Right cardiac atrium (tissue), 5 donors: ENCODE results near the gene ABCC3. TPM values are rescaled to one million over a fixed set of nuclear protein-coding genes. Genes with fewer than 3 reads are reported as not detected.
A peak's percentile ranks its signal among the peaks of the same experiment; 100 is the strongest.
"Not testable (repeated sequence)": the region's sequence is repeated elsewhere in the genome, so short reads cannot be mapped to it uniquely, and the experiment has no call there.

Source experiments
- ATAC-seq, 2 donors: fragments of 200-7000 bp; cut with Tn5 transposase; one replicate each; pipeline versions ENCODE4 v1.8.0 to v1.9.1; 2020; ENCODE audit warnings: moderate library complexity in 2 of 2, mild to moderate bottlenecking in 1 of 2
- DNase-seq, 3 donors: peaks; one replicate each; pipeline ENCODE4 v3.0.0-alpha.2; 2020
- H3K27ac ChIP-seq: one replicate; pipeline ENCODE4 v1.5.1; 2013; ENCODE audit warnings: mild to moderate bottlenecking, low read length, control low read depth, moderate library complexity
- H3K27me3 ChIP-seq: one replicate; pipeline ENCODE4 v1.6.1; 2013; ENCODE audit not compliant: control insufficient read depth, insufficient read depth
- H3K4me1 ChIP-seq: one replicate; pipeline ENCODE4 v1.6.1; 2013; ENCODE audit warnings: low read length; ENCODE audit not compliant: control insufficient read depth, insufficient read depth
- H3K4me3 ChIP-seq: one replicate; pipeline ENCODE4 v1.5.1; 2013; ENCODE audit warnings: low read length, control low read depth
- H3K9me3 ChIP-seq: one replicate; pipeline ENCODE4 v1.6.1; 2013; ENCODE audit warnings: low read length; ENCODE audit not compliant: control insufficient read depth
- WGBS: extraction: QIAGEN DNeasy Blood & Tissue Kit; methylation state at CpG from one replicate; pipeline ENCODE4 v1.1.7; 2013; 5-methylcytosine and 5-hydroxymethylcytosine counted together
- intact Hi-C, 4 donors: fragments of 100-400 bp; cut with DNase I; formaldehyde crosslinking; loops; one replicate each; pipeline versions ENCODE4 v1.11.0 to v1.14.0; 2022 to 2023
- polyA plus RNA-seq: library from polyadenylated mRNA; stranded (reverse); fragments of 200-250 nt; gene quantifications from one replicate; pipeline ENCODE4 v1.2.3, GENCODE V29; 2013
- total RNA-seq, 4 donors: library from RNA; stranded (reverse); fragmentation: NEBNext Ultra II Directional; extraction: Animal tissue kit (Norgen Biotek cat#: 25700); gene quantifications; one replicate each; pipeline ENCODE4 v1.2.1, GENCODE V29; 2021
- donor health status: healthy with polysubstance abuse.
- donor health status: DM: no; HTN: yes; CAD: no.
- donor health status: DM: no; HTN: no; CAD: no.
- donor health status: DM: no; HTN: yes; CAD: no; lungs with severe emphysema.
- donor health status: DM: yes; HTN: yes; CAD: no.

The ABCC3 gene
- total and polyA plus RNA-seq, 5 donors, result 1.2 to 5.9 (median 2.1) TPM

DNA sequence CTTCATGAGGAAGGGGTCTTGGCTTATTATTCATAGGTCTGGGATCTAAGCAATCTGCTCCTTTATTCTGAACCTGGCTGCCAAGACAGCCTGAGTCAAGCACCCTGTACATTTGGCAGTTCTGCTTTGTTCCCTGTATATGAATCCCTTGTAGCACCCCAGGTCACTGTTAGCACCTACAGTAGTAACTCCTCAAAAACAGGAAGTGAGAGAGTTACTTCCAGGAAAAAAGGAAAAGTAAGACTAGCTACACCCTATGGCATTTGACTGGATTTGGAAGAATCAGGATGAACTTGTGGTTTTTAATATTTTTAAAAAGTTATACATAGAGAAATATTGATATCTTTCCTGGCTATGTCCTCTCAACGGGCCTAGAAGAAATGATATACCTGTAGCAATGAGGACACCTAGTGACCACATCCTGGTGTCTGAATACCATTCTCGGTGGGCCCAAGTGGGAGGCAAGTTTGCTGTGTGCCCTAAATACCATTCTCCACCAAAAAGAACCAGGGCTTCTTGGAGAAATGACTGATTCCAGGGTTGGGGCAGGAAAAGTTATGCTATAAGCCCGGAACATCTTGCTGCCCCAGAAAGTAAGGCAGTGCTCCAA, 63.1 kb downstream of the ABCC3 start:
- 48% methylated on average over 3 of the region's 3 CpGs for WGBS
- intact Hi-C loops, result no loop called here
- no peak for DNase-seq

DNA sequence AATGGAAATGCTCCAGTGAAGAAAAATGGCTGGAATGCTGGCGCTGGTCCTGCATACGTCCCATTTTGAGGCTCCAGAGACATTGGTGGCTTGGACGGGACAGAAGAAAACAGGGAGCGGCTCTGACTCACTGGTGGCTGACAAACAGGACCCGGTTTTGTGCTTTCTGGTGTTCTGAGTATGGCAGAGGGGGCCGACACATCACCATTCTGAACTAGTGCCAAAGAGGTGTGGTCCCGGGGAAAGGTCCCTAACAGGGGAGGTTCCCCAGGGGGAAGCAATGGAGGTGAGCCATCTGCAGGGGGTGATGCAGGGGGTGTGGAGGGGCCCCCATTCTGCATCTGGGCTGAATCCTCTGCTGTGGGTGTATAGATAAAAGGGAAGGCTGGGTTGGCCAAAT, 64.7 kb downstream of the ABCC3 start:
- Histone ChIP-seq H3K4me1 (no peaks in the 10 kb centered on the region), H3K9me3 (no peaks in the 10 kb centered on the region), H3K27ac (no peak overlapping the region), H3K4me3 (no peak overlapping the region), H3K27me3 (no peaks in the 10 kb centered on the region)
- DNase-seq, result no peak
- intact Hi-C loops, result no loop called here
- WGBS, result 80% methylated on average over 7 of the region's 7 CpGs
- peak in 1 of 2 donors; percentile 9 for ATAC-seq

More for the DNA sequence above, 63.1 kb downstream of the ABCC3 start:
- Histone ChIP-seq H3K9me3 (no peaks in the 10 kb centered on the region), H3K4me1 (no peaks in the 10 kb centered on the region), H3K27ac (no peak overlapping the region), H3K27me3 (no peaks in the 10 kb centered on the region), H3K4me3 (no peak overlapping the region)
- no peak for ATAC-seq

DNA sequence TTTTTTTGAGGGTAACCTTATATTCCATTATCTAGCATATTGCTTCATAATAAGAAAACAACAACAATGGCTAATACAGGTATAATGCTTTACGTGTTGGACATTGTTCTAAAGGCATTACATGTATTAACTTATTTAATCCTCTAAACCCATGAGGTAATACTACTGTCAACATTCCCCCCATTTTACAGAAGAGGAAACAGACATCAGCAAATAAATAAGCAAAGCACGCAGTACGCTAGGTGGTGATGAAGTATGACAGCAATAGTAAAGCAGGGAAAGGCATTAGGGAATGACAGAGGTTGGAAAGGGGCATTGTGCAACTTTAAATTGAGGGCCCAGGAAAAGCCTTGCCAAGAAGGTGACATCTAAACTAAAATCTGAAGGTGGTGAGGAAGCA, 68.5 kb downstream of the ABCC3 start:
- no peaks in the 10 kb centered on the region for H3K4me1 ChIP-seq
- no peak overlapping the region for H3K27ac ChIP-seq
- intact Hi-C loops, result no loop called here
- no peak overlapping the region for H3K4me3 ChIP-seq
- no peaks in the 10 kb centered on the region for H3K9me3 ChIP-seq
- H3K27me3 ChIP-seq, result no peaks in the 10 kb centered on the region
- no peak for DNase-seq
- 89% methylated on average over 3 of the region's 3 CpGs for WGBS
- no peak for ATAC-seq

GRCh38 chr17:50707289-50708049, 72.8 kb downstream of the ABCC3 start, which contains the start of gene ANKRD40:
TSS of gene ANKRD40 (minus strand) at chr17:50707914. CDS start at chr17:50707654, 260 bp downstream.
- intact Hi-C loops, result no loop called here
- WGBS, result under 1% methylated on average over 74 of the region's 74 CpGs
- Histone ChIP-seq H3K9me3 (no peaks in the 10 kb centered on the region), H3K4me3 (peak within 1 kb of the TSS; percentile 78), H3K27ac (peak within 1 kb of the TSS; percentile 99), H3K27me3 (no peaks in the 10 kb centered on the region), H3K4me1 (peaks cover 7% of the 10 kb centered on the region)
- DNase-seq, result peak; percentile 87 to 95 (median 94)
- ATAC-seq, result peak; percentile 86

DNA sequence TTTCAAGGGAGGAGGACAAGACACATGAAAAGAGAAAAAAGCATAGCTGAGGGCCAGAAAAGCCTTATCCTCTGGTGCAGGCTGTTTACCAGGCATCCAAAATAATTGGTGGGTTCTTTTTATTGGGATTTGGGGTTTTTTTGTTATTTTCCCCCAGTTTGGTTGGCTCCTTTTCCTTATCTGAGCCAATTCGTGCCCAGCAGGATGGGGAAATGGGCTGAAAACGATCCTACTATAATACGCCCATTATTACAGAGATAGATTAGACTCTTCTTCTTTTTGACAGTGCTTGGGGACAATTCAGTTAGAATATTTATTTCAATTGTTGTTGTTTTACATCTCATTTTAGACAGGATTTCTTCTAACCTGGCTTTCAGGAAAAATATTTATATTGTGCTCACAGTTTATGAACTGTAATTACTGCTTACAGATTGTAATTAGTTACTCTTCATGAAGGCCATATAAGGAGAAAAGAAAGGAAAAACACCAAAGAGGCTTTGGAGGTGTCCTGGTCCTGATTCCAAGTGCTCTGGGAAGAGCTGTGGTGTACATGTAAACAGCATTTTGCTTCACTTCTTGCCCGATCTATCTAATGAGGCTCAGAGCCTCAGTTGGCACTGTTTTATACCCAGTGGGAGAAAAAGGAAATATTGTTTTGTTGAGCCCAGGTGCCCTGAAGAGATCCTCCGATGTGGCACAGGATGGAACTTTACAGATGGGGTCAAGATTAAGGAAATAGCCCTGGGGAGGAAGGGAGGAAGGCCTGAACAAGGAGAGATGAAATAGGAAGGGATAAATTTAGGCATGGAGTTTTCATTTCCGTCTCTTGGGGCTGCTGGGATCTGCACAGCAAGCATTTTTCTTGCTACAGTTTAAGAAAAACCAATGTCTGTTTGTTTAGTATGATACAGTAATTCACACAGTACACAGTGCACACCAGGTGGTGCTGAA, 73.6 kb downstream of the ABCC3 start:
- Histone ChIP-seq H3K27me3 (no peaks in the 10 kb centered on the region), H3K4me3 (peak overlapping the region; percentile 78), H3K27ac (peak overlapping the region; percentile 99), H3K4me1 (peaks cover 7% of the 10 kb centered on the region), H3K9me3 (no peaks in the 10 kb centered on the region)
- intact Hi-C loops, result no loop called here
- WGBS, result 2% methylated on average over 6 of the region's 6 CpGs
- ATAC-seq (peak; percentile 3 to 20), DNase-seq (no peak)

GRCh38 chr17:50709053-50709452, 74.4 kb downstream of the ABCC3 start:
- H3K4me3 ChIP-seq, intact Hi-C loops, H3K4me1 ChIP-seq: not testable (repeated sequence)

DNA sequence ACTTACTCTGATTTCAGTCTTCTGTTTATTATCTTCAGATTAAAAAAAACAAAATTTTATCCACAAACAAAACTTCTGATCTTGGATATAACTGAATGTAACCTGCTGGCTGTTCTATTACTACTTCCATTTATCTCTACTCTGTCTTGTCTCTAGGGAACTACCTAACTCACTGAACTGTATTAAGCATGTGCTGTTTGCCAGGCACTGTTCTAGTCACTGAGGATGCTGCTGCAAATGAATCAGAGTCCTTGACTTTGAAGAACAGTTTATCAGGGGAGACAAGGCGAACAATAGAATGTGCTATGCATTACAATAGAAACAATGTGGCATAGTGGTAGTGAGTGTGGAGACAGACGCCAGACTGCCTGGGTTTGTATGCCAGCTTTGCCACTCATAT, 75.3 kb downstream of the ABCC3 start:
- DNase-seq (no peak), ATAC-seq (no peak)
- no peaks in the 10 kb centered on the region for H3K27me3 ChIP-seq
- intact Hi-C loops, result no loop called here
- H3K9me3 ChIP-seq, result no peaks in the 10 kb centered on the region
- H3K4me1 ChIP-seq, result peaks cover 7% of the 10 kb centered on the region
- no peak overlapping the region for H3K4me3 ChIP-seq
- no peak overlapping the region for H3K27ac ChIP-seq
- 88% methylated on average over 2 of the region's 2 CpGs for WGBS

More at GRCh38 chr17:50709053-50709452, 74.4 kb downstream of the ABCC3 start:
- not testable (repeated sequence) for DNase-seq, H3K27me3 ChIP-seq, ATAC-seq, H3K9me3 ChIP-seq
- peak overlapping the region; percentile 77 for H3K27ac ChIP-seq
- WGBS, result 85% methylated on average over 4 of the region's 4 CpGs

GRCh38 chr17:50710650-50711049, 76.0 kb downstream of the ABCC3 start:
- H3K27ac ChIP-seq, result no peak overlapping the region

GRCh38 chr17:50712641-50713040, 78.0 kb downstream of the ABCC3 start:
- peaks cover 7% of the 10 kb centered on the region for H3K4me1 ChIP-seq
- DNase-seq (no peak), ATAC-seq (no peak)
- WGBS, result 75% methylated on average over 9 of the region's 9 CpGs
- intact Hi-C loops, result no loop called here
- H3K9me3 ChIP-seq, result no peaks in the 10 kb centered on the region
- H3K27me3 ChIP-seq, result no peaks in the 10 kb centered on the region
- H3K4me3 ChIP-seq, result no peak overlapping the region
- H3K27ac ChIP-seq, result no peak overlapping the region

More at GRCh38 chr17:50710650-50711049, 76.0 kb downstream of the ABCC3 start:
- 89% methylated on average over 4 of the region's 4 CpGs for WGBS
- intact Hi-C loops, result no loop called here
- no peak for ATAC-seq
- H3K27me3 ChIP-seq, result no peaks in the 10 kb centered on the region
- no peaks in the 10 kb centered on the region for H3K9me3 ChIP-seq
- DNase-seq, result no peak
- H3K4me1 ChIP-seq, result peaks cover 7% of the 10 kb centered on the region
- H3K4me3 ChIP-seq, result no peak overlapping the region

GRCh38 chr17:50715471-50715870, 80.8 kb downstream of the ABCC3 start:
- intact Hi-C loops, result no loop called here
- ATAC-seq, result no peak
- 81% methylated on average over 3 of the region's 3 CpGs for WGBS

More at GRCh38 chr17:50715471-50715870, 80.8 kb downstream of the ABCC3 start:
- no peak overlapping the region for H3K4me3 ChIP-seq
- no peak for DNase-seq
- peaks cover 2% of the 10 kb centered on the region for H3K4me1 ChIP-seq
- no peak overlapping the region for H3K27ac ChIP-seq
- H3K9me3 ChIP-seq, result no peaks in the 10 kb centered on the region
- H3K27me3 ChIP-seq, result no peaks in the 10 kb centered on the region
